Naive thymus-derived CD4-positive, alpha-beta T cell (primary cell): ENCODE measurements around the gene SAG. TPM values are rescaled to one million over a fixed set of nuclear protein-coding genes. Genes with fewer than 3 reads are reported as not detected.
A peak's percentile ranks its signal among the peaks of the same experiment; 100 is the strongest.

Experiments used
- ATAC-seq: fragments of 150-1000 bp; cut with Tn5 transposase; 2 replicates; pipeline ENCODE4 v1.10.0; 2021; ENCODE audit warnings: mild to moderate bottlenecking, moderate library complexity
- CTCF ChIA-PET: fragments of 350-600 bp; sonication (Branson Sonifier 250); formaldehyde crosslinking; loops from one replicate; lab custom pipeline; 2021; ENCODE audit warnings: antibody characterized with exemption; lab: Charles Lee
- POLR2A ChIA-PET: fragments of 350-600 bp; sonication (Branson Sonifier 250); formaldehyde crosslinking; loops from one replicate; lab custom pipeline; 2021; ENCODE audit warnings: antibody characterized with exemption, inconsistent platforms; lab: Charles Lee
- DNase-seq, 9 donors: peaks; one replicate each; pipeline versions ENCODE4 v3.0.0 to v3.0.0-alpha.2; 2020 to 2022; ENCODE audit warnings: mixed read lengths in 1 of 9
- H3K27ac ChIP-seq: one replicate; pipeline ENCODE4 v1.7.0; 2013; ENCODE audit warnings: mild to moderate bottlenecking, low read depth, low read length, moderate library complexity
- H3K27me3 ChIP-seq, 2 donors: one replicate each; pipeline ENCODE4 v1.7.0; 2013; ENCODE audit warnings: low read length in 2 of 2, mild to moderate bottlenecking in 2 of 2, moderate library complexity in 2 of 2; ENCODE audit not compliant: control insufficient read depth in 2 of 2, insufficient read depth in 2 of 2
- H3K36me3 ChIP-seq, 3 experiments: 1 replicate in 2 of 3; 2 replicates in 1 of 3; pipeline ENCODE4 v1.7.0; 2013; ENCODE audit warnings: low read length in 3 of 3, mild to moderate bottlenecking in 3 of 3, moderate library complexity in 1 of 3; ENCODE audit not compliant: insufficient read depth in 3 of 3, control insufficient read depth in 2 of 3
- H3K4me1 ChIP-seq, 2 donors: one replicate each; pipeline ENCODE4 v1.7.0; 2013; ENCODE audit warnings: low read length in 2 of 2, mild to moderate bottlenecking in 2 of 2, moderate library complexity in 1 of 2; ENCODE audit not compliant: control insufficient read depth in 2 of 2, insufficient read depth in 2 of 2
- H3K4me3 ChIP-seq: 2 replicates; pipeline ENCODE4 v1.7.0; 2013; ENCODE audit warnings: mild to moderate bottlenecking, low read length
- H3K9me3 ChIP-seq, 3 experiments: 1 replicate in 2 of 3; 2 replicates in 1 of 3; pipeline ENCODE4 v1.7.0; 2013; ENCODE audit warnings: low read length in 3 of 3; ENCODE audit not compliant: control insufficient read depth in 2 of 3
- H3K27ac Mint-ChIP-seq, 9 donors: one replicate each; pipeline ENCODE4 v1.8.0; 2020 to 2022; ENCODE audit warnings: mixed read lengths in 9 of 9, mild to moderate bottlenecking in 8 of 9, moderate library complexity in 5 of 9, inconsistent platforms in 2 of 9
- H3K27me3 Mint-ChIP-seq, 5 donors: one replicate each; pipeline ENCODE4 v1.8.0; 2021 to 2022; ENCODE audit warnings: mixed read lengths in 5 of 5, mild to moderate bottlenecking in 1 of 5
- H3K36me3 Mint-ChIP-seq, 5 donors: one replicate each; pipeline ENCODE4 v1.8.0; 2020 to 2022; ENCODE audit warnings: mixed read lengths in 5 of 5, mild to moderate bottlenecking in 3 of 5, inconsistent platforms in 1 of 5
- H3K4me1 Mint-ChIP-seq, 7 donors: one replicate each; pipeline ENCODE4 v1.8.0; 2020 to 2022; ENCODE audit warnings: mixed read lengths in 7 of 7, mild to moderate bottlenecking in 3 of 7, inconsistent platforms in 1 of 7
- H3K4me3 Mint-ChIP-seq, 10 donors: one replicate each; pipeline ENCODE4 v1.8.0; 2020 to 2022; ENCODE audit warnings: mild to moderate bottlenecking in 10 of 10, mixed read lengths in 10 of 10, moderate library complexity in 6 of 10, inconsistent platforms in 2 of 10
- H3K9me3 Mint-ChIP-seq, 11 donors: one replicate each; pipeline ENCODE4 v1.8.0; 2020 to 2022; ENCODE audit warnings: mixed read lengths in 11 of 11, mild to moderate bottlenecking in 4 of 11, inconsistent platforms in 1 of 11, moderate library complexity in 1 of 11
- intact Hi-C, 2 donors: fragments of 100-400 bp; cut with micrococcal nuclease; formaldehyde crosslinking; loops; one replicate each; pipeline ENCODE4 v1.15.1; 2023
- polyA plus RNA-seq, 2 donors: library from polyadenylated mRNA; unstranded; fragments of 300-500 nt; fragmentation: Illumina TruSeq; gene quantifications; one replicate each; pipeline ENCODE4 v1.2.3, GENCODE V29; 2021
- total RNA-seq, 6 experiments: library from RNA in 5 of 6; stranded (reverse) in 5 of 6; gene quantifications; 1 replicate in 5 of 6; 2 replicates in 1 of 6; pipeline ENCODE4 v1.2.3 and lab custom pipeline; 2021 to 2026

The SAG gene
- total and polyA plus RNA-seq, 7 experiments from 2014 or later: 0.05 to 0.65 (median 0.10) TPM; not detected in 4

DNA sequence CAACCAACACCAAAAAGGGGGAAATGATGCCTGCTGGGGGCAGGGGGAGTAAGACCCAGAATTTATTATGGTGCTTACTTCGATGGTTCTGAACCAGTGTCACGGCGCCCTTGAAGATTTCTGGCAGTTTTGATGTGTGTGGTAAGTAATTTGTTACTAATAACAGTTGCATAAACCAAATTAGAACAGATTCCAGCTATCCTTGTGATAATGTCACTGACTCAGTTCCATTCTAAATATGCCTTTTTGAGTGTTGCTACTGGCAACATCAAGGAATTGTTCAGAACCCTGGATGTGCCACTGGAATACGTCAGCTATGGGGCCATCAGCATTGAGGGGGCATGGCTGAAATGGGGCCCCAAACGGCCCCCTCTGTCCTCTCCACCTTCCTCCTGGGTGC lies 11.6 kb downstream of the SAG start:
- intact Hi-C loops: no loop called here
- Mint-ChIP-seq H3K4me3 (no peak overlapping the region), H3K27me3 (peaks cover 0 to 21% (median 0%) of the 10 kb centered on the region in 5 donors), H3K27ac (no peak overlapping the region), H3K36me3 (no peaks in the 10 kb centered on the region), H3K9me3 (no peaks in the 10 kb centered on the region), H3K4me1 (peaks cover 2 to 19% (median 9%) of the 10 kb centered on the region in 7 donors)
- Histone ChIP-seq H3K4me3 (no peak overlapping the region), H3K27me3 (no peaks in the 10 kb centered on the region), H3K4me1 (peaks cover 0 to 6% of the 10 kb centered on the region in 2 donors), H3K27ac (no peak overlapping the region), H3K36me3 (no peaks in the 10 kb centered on the region), H3K9me3 (no peaks in the 10 kb centered on the region)
- ChIA-PET POLR2A (no interaction called here), CTCF (no interaction called here)
- DNase-seq: no peak
- no peak for ATAC-seq

DNA sequence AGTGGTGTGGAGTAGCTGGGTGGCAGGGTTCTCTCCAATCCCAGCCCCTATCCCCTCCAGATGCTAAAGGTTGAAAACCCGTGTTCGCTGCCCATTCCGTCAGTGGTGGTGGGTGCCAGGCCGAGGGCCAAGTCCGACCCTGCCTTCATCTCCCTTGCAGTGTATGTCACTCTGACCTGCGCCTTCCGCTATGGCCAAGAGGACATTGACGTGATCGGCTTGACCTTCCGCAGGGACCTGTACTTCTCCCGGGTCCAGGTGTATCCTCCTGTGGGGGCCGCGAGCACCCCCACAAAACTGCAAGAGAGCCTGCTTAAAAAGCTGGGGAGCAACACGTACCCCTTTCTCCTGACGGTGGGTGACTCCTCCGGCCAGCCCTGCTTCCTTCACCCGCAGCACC lies 12.9 kb downstream of the SAG start:
- no peak overlapping the region for H3K27ac Mint-ChIP-seq
- ATAC-seq (no peak), DNase-seq (no peak)
- Histone ChIP-seq H3K4me1 (peaks cover 0 to 6% of the 10 kb centered on the region in 2 donors), H3K27me3 (no peaks in the 10 kb centered on the region), H3K4me3 (no peak overlapping the region), H3K9me3 (no peaks in the 10 kb centered on the region), H3K36me3 (no peaks in the 10 kb centered on the region), H3K27ac (no peak overlapping the region)
- intact Hi-C loops: no loop called here
- peaks cover 2 to 19% (median 9%) of the 10 kb centered on the region in 7 donors for H3K4me1 Mint-ChIP-seq
- ChIA-PET CTCF (interaction anchor here (1.5 kb wide), 1 partner anchor 84 kb away, joined by 5 read pairs; no protein-coding TSS in a partner anchor), POLR2A (no interaction called here)
- no peaks in the 10 kb centered on the region for H3K9me3 Mint-ChIP-seq
- H3K36me3 Mint-ChIP-seq: no peaks in the 10 kb centered on the region
- H3K27me3 Mint-ChIP-seq: peaks cover 0 to 21% (median 0%) of the 10 kb centered on the region in 5 donors
- no peak overlapping the region for H3K4me3 Mint-ChIP-seq

DNA sequence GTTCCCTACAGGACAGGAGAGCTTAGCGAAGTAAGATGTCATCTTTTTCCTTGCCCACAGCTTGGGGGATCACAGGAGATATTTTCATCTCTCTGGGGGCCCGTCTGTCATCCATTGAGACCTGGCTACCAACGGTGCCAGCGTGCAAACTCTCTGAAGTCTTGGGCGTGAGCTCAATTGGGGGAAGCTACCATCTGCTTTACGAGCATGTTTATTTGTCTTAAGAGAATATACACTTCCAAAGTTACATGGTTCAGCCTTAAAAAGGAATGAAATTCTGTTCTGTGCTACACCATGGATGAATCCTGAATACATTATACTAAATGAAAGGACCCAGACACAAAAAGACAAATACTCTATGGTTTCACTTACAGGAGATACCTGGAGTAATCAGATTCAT lies 13.6 kb downstream of the SAG start:
- H3K4me3 Mint-ChIP-seq: peak overlapping the region in 1 of 10 donors; percentile 5
- peak overlapping the region in 2 of 9 donors; percentile 4 to 40 for H3K27ac Mint-ChIP-seq
- peaks cover 0 to 23% (median 0%) of the 10 kb centered on the region in 5 donors for H3K27me3 Mint-ChIP-seq
- no peaks in the 10 kb centered on the region for H3K36me3 ChIP-seq
- DNase-seq (no peak), ATAC-seq (no peak)
- intact Hi-C loops: no loop called here
- no peaks in the 10 kb centered on the region for H3K9me3 ChIP-seq
- ChIA-PET CTCF (interaction anchor here (0.8 to 1.5 kb wide), 2 partner anchors 83 to 96 kb away, joined by 3 to 5 read pairs; no protein-coding TSS in a partner anchor), POLR2A (interaction anchor here (0.7 kb wide), 2 partner anchors 11 to 30 kb away, joined by 3 to 4 read pairs; no protein-coding TSS in a partner anchor)
- H3K4me1 ChIP-seq: peaks cover 0 to 6% of the 10 kb centered on the region in 2 donors
- H3K9me3 Mint-ChIP-seq: no peaks in the 10 kb centered on the region
- H3K36me3 Mint-ChIP-seq: no peaks in the 10 kb centered on the region
- H3K27ac ChIP-seq: no peak overlapping the region
- peaks cover 2 to 19% (median 9%) of the 10 kb centered on the region in 7 donors for H3K4me1 Mint-ChIP-seq
- H3K4me3 ChIP-seq: no peak overlapping the region
- no peaks in the 10 kb centered on the region for H3K27me3 ChIP-seq

DNA sequence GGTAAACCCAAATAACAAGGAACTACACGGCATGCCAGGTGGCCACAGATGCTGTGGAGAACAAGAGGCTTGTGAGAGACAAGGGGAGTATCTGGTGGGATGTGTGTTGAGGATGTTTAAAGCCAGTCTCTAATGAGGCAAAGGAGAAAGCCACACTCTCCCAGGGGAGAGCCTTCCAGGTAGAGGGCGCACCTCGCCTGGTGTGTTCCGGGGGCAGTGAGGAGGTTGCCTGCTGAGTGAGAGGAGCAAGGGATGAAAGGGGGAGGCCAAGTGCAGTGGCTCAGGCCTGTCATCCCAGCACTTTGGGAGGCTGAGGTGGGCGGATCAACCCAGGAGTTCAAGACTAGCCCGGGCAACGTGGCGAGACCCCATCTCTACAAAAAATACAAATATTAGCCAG lies 16.2 kb downstream of the SAG start:
- DNase-seq (no peak), ATAC-seq (no peak)
- Mint-ChIP-seq H3K27ac (peak overlapping the region in 3 of 9 donors; percentile 47 to 68 (median 62)), H3K27me3 (peaks cover 0 to 14% (median 0%) of the 10 kb centered on the region in 5 donors), H3K4me1 (peaks cover 4 to 15% (median 9%) of the 10 kb centered on the region in 7 donors), H3K9me3 (peaks cover 0 to 3% (median 0%) of the 10 kb centered on the region in 11 donors), H3K4me3 (no peak overlapping the region), H3K36me3 (peaks cover 0 to 1% (median 0%) of the 10 kb centered on the region in 5 donors)
- ChIA-PET CTCF (no interaction called here), POLR2A (no interaction called here)
- Histone ChIP-seq H3K36me3 (no peaks in the 10 kb centered on the region), H3K4me1 (peaks cover 0 to 6% of the 10 kb centered on the region in 2 donors), H3K9me3 (no peaks in the 10 kb centered on the region), H3K27me3 (no peaks in the 10 kb centered on the region), H3K27ac (no peak overlapping the region), H3K4me3 (no peak overlapping the region)
- intact Hi-C loops: no loop called here

GRCh38 chr2:233325256-233325655 lies 17.6 kb downstream of the SAG start:
- CTCF ChIA-PET: interaction anchor here (0.9 kb wide), 1 partner anchor 79 kb away, joined by 5 read pairs; no protein-coding TSS in a partner anchor
- no peaks in the 10 kb centered on the region for H3K36me3 ChIP-seq
- Mint-ChIP-seq H3K27me3 (peaks cover 0 to 9% (median 0%) of the 10 kb centered on the region in 5 donors), H3K36me3 (peaks cover 0 to 4% (median 0%) of the 10 kb centered on the region in 5 donors), H3K4me1 (peaks cover 7 to 24% (median 20%) of the 10 kb centered on the region in 7 donors), H3K4me3 (peak overlapping the region in 1 of 10 donors; percentile 27), H3K27ac (no peak overlapping the region), H3K9me3 (peaks cover 0 to 3% (median 0%) of the 10 kb centered on the region in 11 donors)
- POLR2A ChIA-PET: interaction anchor here (0.6 to 0.8 kb wide), 2 partner anchors 18 to 48 kb away, joined by 3 read pairs; partner anchors contain the start of gene SAG
- intact Hi-C loops: no loop called here
- no peak overlapping the region for H3K4me3 ChIP-seq
- no peak for DNase-seq
- no peak for ATAC-seq
- H3K27me3 ChIP-seq: no peaks in the 10 kb centered on the region
- no peak overlapping the region for H3K27ac ChIP-seq
- H3K9me3 ChIP-seq: no peaks in the 10 kb centered on the region
- peaks cover 9 to 11% of the 10 kb centered on the region in 2 donors for H3K4me1 ChIP-seq

- ATAC-seq (no peak), DNase-seq (no peak)
- Histone ChIP-seq H3K4me1 (peaks cover 14% of the 10 kb centered on the region in 2 donors), H3K4me3 (no peak overlapping the region), H3K27me3 (no peaks in the 10 kb centered on the region), H3K9me3 (no peaks in the 10 kb centered on the region), H3K36me3 (no peaks in the 10 kb centered on the region), H3K27ac (no peak overlapping the region)
- Mint-ChIP-seq H3K27me3 (peaks cover 0 to 9% (median 0%) of the 10 kb centered on the region in 5 donors), H3K4me1 (peaks cover 7 to 29% (median 20%) of the 10 kb centered on the region in 7 donors), H3K4me3 (peak overlapping the region in 1 of 10 donors; percentile 27), H3K27ac (no peak overlapping the region), H3K36me3 (peaks cover 0 to 6% (median 0%) of the 10 kb centered on the region in 5 donors), H3K9me3 (peaks cover 0 to 3% (median 0%) of the 10 kb centered on the region in 11 donors)
- intact Hi-C loops: no loop called here
- POLR2A ChIA-PET: no interaction called here
- CTCF ChIA-PET: interaction anchor here (0.9 kb wide), 1 partner anchor 78 kb away, joined by 5 read pairs; no protein-coding TSS in a partner anchor
Measured at GRCh38 chr2:233325814-233326213, 18.2 kb downstream of the SAG start.
